ENCODE results near the gene CLIP1.

GRCh38 chr12:122265886-122266229 lies 156.6 kb downstream of the CLIP1 start:
- TF ChIP-seq CTCF (IDR thresholded peaks at IDR 0.05), result no peak
- no peak for TF ChIP-seq POLR2A (IDR thresholded peaks at IDR 0.05)

Measured in ovary (tissue), 3 donors.